Measurements from ENCODE around the gene SPOPL. TPM values are rescaled to one million over a fixed set of nuclear protein-coding genes. Genes with fewer than 3 reads are reported as not detected.
"Not testable (repeated sequence)": the region's sequence is repeated elsewhere in the genome, so short reads cannot be mapped to it uniquely, and the experiment has no call there.

The SPOPL gene
- 10 to 100 TPM; 10.8 to 17.4 (median 14.2) TPM for polyA plus RNA-seq (ENCODE audit: insufficient read length in 10 of 10)
- long read RNA-seq, donor 1, full-length matches to known transcripts = 1 of 1 reads
- long read RNA-seq, donor 1, partial matches to known transcripts = 0 of 1 reads
- long read RNA-seq, donor 1, other reads (novel, unspliced or antisense) = 0 of 1 reads
- long read RNA-seq, donor 2 = 0 reads
- long read RNA-seq, donor 3 = 0 reads
- long read RNA-seq, donor 4, full-length matches to known transcripts = 1 of 1 reads
- long read RNA-seq, donor 4, partial matches to known transcripts = 0 of 1 reads
- long read RNA-seq, donor 4, other reads (novel, unspliced or antisense) = 0 of 1 reads
- long read RNA-seq, donor 5, full-length matches to known transcripts = 2 of 2 reads
- long read RNA-seq, donor 5, partial matches to known transcripts = 0 of 2 reads
- long read RNA-seq, donor 5, other reads (novel, unspliced or antisense) = 0 of 2 reads
- long read RNA-seq, donor 6, full-length matches to known transcripts = 2 of 2 reads
- long read RNA-seq, donor 6, partial matches to known transcripts = 0 of 2 reads
- long read RNA-seq, donor 6, other reads (novel, unspliced or antisense) = 0 of 2 reads
- long read RNA-seq, donor 7, full-length matches to known transcripts = 1 of 1 reads
- long read RNA-seq, donor 7, partial matches to known transcripts = 0 of 1 reads
- long read RNA-seq, donor 7, other reads (novel, unspliced or antisense) = 0 of 1 reads
- long read RNA-seq, donor 8 = 0 reads
- long read RNA-seq, donor 9 = 0 reads

DNA sequence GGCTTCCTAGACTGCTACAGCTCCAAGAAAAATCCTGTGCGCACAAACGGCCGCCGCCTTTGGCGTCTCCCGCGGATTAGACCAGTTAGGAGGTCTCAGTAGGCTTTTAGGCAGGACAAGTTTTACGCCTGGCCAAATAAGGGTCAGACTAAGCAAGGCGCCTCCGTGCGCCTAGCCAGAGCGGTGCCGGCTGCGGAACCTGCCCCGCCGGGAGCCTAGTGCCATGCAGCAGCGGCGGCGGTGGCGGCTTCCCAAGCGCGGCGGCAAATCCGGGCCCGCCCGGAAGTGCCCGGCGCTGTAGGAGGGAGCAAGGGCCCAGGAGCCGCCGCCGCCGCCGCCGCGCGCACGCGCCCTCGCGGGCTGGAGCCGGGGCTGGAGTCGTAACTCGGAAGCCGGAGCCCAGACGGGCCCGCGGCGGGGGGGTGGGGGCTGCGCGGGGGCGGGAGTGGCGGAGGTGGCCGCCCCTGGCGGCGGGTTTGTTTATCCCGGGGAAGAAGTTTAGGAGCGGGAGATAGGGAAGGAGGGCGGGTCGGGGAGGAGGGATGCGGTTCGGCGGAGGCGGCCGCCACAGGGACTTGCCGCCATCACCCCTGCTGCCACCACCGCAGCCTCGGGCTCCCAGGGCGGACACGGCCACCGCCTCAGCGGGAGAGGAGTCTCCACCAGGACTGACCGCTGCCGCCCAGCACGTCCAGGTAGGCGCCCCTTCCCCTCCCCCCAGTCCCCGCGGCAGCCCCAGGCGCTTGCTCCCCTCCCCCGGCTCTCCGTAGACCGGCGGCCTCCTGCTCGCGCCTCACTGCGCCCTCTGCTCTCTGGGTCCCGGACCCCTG is at the start of gene SPOPL:
Gene SPOPL (plus strand): TSS at position 346 of the 830 bp plus-strand sequence. CDS start 48,447 bp downstream, outside the sequence.
- DNase-seq = peak; percentile 91 to 96 (median 92)

- DNase-seq = no peak
These were observed 49.2 kb upstream of the SPOPL start for GRCh38 chr2:138452324-138452723.

DNA sequence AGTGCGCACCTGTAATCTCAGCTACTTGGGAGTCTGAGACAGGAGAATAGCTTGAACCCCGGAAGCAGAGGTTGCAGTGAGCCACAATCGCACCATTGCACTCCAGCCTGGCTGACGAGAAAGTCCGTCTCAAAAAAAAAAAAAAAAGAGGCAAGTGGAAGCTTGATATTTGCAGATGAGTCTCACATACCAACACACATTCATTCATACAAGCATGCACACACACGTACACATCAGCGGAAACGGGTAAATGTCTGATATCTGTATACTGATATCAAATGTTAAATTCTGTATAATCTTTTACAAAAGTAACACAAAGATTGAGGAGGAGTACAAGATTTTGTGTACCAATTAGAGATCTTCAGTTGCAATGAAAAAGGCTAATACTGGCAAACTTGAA is 47.8 kb upstream of the SPOPL start:
- DNase-seq = no peak

- DNase-seq = no peak
These were observed 46.8 kb upstream of the SPOPL start for GRCh38 chr2:138454761-138455160.

DNA sequence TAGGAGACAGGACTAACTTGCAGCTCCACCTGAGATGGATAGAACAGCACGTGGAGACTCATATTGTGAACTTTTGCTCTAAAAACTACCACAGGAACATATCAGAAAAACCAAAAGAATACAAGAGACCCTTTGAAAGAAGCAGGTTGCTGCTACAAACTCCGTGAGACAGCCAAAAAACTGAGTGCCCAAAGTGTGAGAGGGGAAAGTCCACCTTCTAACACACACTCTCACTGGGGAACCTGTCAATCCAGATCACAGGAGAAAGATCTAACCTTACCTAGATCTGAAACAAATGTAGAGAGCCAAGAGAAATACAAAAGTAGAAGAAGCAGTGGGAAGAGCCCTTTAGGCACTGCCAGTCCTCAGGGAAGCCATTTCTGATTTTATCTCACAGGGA is 46.3 kb upstream of the SPOPL start:
- DNase-seq = no peak

- DNase-seq = no peak
These were observed 45.9 kb upstream of the SPOPL start for GRCh38 chr2:138455691-138456090.

DNA sequence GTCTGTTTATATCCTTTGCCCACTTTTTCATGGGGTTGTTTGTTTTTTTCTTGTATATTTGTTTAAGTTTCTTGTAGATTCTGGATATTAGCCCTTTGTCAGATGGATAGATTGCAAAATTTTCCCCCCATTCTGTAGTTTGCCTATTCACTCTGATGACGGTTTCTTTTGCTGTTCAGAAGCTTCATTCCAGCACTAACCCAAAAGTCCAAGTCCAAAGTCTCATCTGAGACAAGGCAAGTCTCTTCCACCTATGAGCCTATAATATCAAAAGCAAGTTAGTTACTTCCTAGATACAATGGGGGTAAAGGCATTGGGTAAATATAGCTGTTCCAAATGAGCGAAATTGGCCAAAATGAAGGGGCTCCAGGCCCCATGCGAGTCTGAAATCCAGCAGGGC is 38.9 kb upstream of the SPOPL start:
- not testable (repeated sequence) for DNase-seq

GRCh38 chr2:138468617-138469016 is 33.0 kb upstream of the SPOPL start:
- no peak for DNase-seq

DNA sequence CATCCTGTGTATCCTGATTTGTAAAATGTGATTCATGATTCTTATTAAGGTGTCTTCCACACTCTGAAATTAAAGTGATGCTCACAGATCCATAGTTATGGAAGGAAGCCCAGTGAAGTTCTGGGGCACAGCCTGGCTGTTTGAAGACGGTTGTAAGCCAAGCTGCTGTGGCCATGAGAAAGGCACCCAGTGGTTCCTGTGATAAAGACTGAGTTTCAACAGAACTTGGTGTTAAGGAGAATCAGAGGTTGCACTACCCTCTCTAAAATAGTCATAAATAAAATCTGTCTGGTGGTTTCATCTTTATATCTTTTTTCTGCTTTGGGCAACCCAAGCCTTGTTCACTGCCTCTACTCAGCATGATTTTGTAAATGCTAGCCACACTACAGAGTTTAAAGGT is 32.2 kb upstream of the SPOPL start:
- no peak for DNase-seq

- no peak for DNase-seq
These were observed 30.6 kb upstream of the SPOPL start for GRCh38 chr2:138470941-138471340.

GRCh38 chr2:138474100-138474825 is 27.3 kb upstream of the SPOPL start:
- peak in 2 of 3 donors; percentile 10 to 44 for DNase-seq

DNA sequence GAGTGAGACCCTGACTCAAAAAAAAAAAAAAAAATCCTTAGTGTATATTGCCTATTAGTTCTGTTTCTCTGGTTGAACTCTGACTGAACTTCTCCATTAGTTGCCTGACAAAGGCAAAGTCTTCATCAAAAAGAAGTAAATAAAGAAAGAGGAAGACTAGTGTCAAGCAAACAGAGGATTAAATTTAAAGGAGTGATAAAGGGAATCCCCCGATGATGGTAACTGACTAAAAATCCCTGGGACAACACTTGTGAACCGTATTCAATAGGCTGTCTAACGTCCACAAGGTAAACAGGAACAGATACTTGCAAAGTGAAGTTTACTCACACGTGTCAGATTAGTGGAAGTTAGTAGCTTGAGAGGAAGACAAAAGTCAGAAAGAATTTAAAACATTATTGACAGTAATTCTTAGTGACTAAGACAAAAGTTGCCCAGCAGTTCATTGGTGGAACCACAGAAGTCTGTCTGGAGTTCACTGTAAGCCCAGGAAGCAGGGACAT is 26.2 kb upstream of the SPOPL start:
- no peak for DNase-seq

GRCh38 chr2:138476186-138476585 is 25.4 kb upstream of the SPOPL start:
- DNase-seq = no peak

- no peak for DNase-seq
These were observed 24.6 kb upstream of the SPOPL start for GRCh38 chr2:138476940-138477339.

GRCh38 chr2:138482796-138483195 is 18.8 kb upstream of the SPOPL start:
- DNase-seq = not testable (repeated sequence)

GRCh38 chr2:138485019-138485418 is 16.6 kb upstream of the SPOPL start:
- no peak for DNase-seq

DNA sequence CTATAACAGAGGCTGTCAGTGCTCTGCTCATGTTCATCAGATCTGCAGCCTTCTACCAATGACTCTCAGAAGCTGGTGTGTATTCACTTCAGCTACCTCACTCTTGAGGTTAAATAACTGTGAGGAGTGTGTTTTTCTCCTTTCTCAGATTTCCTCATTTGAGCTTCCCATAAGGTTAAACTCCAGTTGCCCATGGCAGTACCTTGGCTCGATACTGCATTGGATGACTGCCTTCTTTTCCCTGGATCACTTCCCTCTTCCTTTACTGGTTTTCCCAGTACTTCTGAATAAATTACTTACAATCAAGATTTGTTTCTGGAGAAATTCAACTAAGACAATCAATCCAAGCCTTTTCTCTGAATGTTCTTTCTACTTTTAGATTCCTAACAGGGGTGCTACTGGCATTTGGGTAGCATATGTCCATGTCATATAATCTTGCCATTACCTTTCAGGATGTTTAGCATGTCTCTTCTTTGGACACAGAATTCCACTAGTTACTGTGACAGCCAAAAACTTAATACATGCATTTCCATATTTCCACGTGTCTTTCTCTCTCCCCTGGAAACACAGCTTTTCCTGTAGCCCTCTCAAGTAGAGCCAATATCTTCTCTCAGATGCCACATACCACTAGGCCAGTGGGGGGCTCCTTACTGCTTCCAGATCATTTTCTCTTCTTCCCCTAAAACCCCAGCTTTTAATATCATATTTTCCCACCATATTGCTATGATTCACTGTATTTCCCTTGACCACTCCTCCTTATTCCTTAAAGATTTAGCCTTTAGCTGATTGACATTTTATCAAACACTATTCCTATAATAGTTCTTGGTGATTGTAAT is 15.0 kb upstream of the SPOPL start:
- DNase-seq = no peak

DNA sequence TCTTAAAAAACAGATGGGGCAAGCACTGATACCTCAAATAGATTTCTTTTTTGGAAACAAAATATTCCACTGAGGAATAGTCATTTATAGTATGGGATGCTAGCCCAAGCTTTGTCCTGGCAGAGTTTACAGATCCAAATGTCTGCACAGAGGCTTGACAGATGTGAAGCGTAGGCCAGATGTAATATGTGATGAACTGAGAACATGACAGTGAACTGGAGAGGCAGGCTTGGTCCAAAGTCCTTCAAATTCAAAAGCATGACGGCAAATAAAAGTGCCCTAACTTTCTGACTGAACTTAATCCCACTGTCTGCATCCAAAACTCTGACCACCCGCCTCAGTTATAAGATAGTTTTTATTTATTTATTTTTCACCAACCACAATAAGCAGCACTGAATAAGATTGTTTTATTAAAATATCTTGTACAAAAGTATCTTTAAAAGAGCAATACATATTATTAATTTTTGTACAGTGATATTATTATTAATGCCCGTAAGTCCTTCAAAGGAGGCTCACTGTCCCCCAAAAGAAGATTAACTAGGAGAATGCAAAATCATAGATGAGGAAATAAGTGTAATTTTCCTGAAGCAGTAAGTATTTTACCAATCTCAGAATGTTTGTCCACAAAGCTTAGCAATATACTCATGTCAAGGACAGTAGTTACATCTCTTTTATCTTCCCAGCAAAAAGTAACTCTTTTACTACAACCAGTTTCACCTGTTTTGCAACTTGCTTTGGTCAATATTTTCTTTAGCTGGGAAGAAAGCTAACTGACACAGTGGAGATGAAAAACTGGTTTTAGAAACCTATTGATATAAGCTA is 10.7 kb upstream of the SPOPL start:
- DNase-seq = no peak

GRCh38 chr2:138491495-138491862 is 10.1 kb upstream of the SPOPL start:
- DNase-seq = no peak

All from muscle of back (tissue), 13 donors.